ENCODE data around the gene IPO4. TPM values are rescaled to one million over a fixed set of nuclear protein-coding genes. Genes with fewer than 3 reads are reported as not detected.

The IPO4 gene
- total and polyA plus RNA-seq, 2 of the 13 experiments (the other 11 are each of a cell fraction or from before 2014, with no cell fraction given) = 39.0 to 179 TPM

GRCh38 chr14:24212924-24213865 lies 24.6 kb upstream of the IPO4 start, which contains the start of gene CHMP4A (continued):
- TF ChIP-seq CREBL2 (CRISPR knock-in tag; IDR thresholded peaks at IDR 0.05; ENCODE audit: borderline replicate concordance) = no peak
- TF ChIP-seq ZKSCAN8 (CRISPR knock-in tag; IDR thresholded peaks at IDR 0.05; ENCODE audit: borderline replicate concordance) = peak; percentile 32; the same call in 1 of the 2 replicates
- peak; percentile 78; the same call in 1 of the 2 replicates for TF ChIP-seq TOE1 (CRISPR knock-in tag; IDR thresholded peaks at IDR 0.05)
- peak; percentile 99 for TF ChIP-seq ZNF598 (CRISPR knock-in tag; IDR thresholded peaks at IDR 0.05; ENCODE audit: borderline replicate concordance)
- TF ChIP-seq, protein P1, sequence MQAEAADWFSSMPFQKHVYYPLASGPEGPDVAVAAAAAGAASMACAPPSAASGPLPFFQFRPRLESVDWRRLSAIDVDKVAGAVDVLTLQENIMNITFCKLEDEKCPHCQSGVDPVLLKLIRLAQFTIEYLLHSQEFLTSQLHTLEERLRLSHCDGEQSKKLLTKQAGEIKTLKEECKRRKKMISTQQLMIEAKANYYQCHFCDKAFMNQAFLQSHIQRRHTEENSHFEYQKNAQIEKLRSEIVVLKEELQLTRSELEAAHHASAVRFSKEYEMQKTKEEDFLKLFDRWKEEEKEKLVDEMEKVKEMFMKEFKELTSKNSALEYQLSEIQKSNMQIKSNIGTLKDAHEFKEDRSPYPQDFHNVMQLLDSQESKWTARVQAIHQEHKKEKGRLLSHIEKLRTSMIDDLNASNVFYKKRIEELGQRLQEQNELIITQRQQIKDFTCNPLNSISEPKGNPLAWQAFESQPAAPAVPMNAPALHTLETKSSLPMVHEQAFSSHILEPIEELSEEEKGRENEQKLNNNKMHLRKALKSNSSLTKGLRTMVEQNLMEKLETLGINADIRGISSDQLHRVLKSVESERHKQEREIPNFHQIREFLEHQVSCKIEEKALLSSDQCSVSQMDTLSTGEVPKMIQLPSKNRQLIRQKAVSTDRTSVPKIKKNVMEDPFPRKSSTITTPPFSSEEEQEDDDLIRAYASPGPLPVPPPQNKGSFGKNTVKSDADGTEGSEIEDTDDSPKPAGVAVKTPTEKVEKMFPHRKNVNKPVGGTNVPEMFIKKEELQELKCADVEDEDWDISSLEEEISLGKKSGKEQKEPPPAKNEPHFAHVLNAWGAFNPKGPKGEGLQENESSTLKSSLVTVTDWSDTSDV (CRISPR knock-in tag; IDR thresholded peaks at IDR 0.05) = peak; percentile 97
- peak; percentile 88; the same call in 1 of the 2 replicates for TF ChIP-seq FIP1L1 (IDR thresholded peaks at IDR 0.05; ENCODE audit: borderline replicate concordance, insufficient read depth, low read depth, low read length)
- TF ChIP-seq RNF2 (conservative IDR thresholded peaks at IDR 0.05; ENCODE audit: low read depth) = peak; percentile 63; the same call in 1 of the 2 replicates
- peak; percentile 85 for TF ChIP-seq ZNF619 (CRISPR knock-in tag; IDR thresholded peaks at IDR 0.05)
- peak; percentile 99 for TF ChIP-seq ZNF781 (CRISPR knock-in tag; IDR thresholded peaks at IDR 0.05; ENCODE audit: borderline replicate concordance, not compliant biosample characterization)
- peak; percentile 97 for TF ChIP-seq ZNF318 (CRISPR knock-in tag; IDR thresholded peaks at IDR 0.05)
- no peak for TF ChIP-seq HOXA9 (CRISPR knock-in tag; IDR thresholded peaks at IDR 0.05; ENCODE audit: borderline replicate concordance)
- TF ChIP-seq, protein P2, sequence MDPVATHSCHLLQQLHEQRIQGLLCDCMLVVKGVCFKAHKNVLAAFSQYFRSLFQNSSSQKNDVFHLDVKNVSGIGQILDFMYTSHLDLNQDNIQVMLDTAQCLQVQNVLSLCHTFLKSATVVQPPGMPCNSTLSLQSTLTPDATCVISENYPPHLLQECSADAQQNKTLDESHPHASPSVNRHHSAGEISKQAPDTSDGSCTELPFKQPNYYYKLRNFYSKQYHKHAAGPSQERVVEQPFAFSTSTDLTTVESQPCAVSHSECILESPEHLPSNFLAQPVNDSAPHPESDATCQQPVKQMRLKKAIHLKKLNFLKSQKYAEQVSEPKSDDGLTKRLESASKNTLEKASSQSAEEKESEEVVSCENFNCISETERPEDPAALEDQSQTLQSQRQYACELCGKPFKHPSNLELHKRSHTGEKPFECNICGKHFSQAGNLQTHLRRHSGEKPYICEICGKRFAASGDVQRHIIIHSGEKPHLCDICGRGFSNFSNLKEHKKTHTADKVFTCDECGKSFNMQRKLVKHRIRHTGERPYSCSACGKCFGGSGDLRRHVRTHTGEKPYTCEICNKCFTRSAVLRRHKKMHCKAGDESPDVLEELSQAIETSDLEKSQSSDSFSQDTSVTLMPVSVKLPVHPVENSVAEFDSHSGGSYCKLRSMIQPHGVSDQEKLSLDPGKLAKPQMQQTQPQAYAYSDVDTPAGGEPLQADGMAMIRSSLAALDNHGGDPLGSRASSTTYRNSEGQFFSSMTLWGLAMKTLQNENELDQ (CRISPR knock-in tag; IDR thresholded peaks at IDR 0.05; ENCODE audit: borderline replicate concordance) = peak; percentile 34; the same call in 1 of the 2 replicates
- peak; percentile 98 for TF ChIP-seq DMAP1 (CRISPR knock-in tag; IDR thresholded peaks at IDR 0.05)

All from HepG2 (cell line).